ENCODE measurements around the gene CSMD2. TPM values are rescaled to one million over a fixed set of nuclear protein-coding genes. Genes with fewer than 3 reads are reported as not detected.

CSMD2 gene
- total and polyA plus RNA-seq, 2 experiments from 2014 or later: 5.3 to 16.6 TPM

DNA sequence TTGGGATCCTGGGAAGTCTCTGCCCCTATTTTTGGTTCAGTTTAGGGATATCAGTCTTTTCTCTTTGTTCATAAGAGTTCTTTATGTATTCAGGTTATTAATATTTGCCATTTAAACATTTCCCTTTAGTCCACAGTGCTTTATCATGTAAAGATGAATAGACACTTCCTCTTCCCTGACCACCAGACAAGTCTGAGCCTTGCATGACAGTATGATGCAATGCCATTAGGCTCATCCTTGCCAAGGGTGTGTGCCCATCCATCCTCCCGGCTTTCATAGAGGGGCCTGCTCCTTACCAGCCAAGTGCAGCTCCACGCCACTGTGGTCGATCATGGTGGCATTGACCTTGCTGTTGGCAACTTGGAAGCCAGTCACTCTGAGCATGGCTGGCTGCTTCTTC lies 640.4 kb downstream of the CSMD2 start:
- no peak for DNase-seq (ENCODE audit: low spot score)
- Histone ChIP-seq H3K36me3 (ENCODE audit: insufficient read depth) (no peaks in the 10 kb centered on the region), H3F3A (replicated peaks; ENCODE audit: low read depth) (no peaks in the 10 kb centered on the region), H2AFZ (no peak overlapping the region), H3K27me3 (ENCODE audit: insufficient read depth) (no peaks in the 10 kb centered on the region), H3K4me3 (no peak overlapping the region), H3K27ac (ENCODE audit: low read depth) (no peak overlapping the region), H3K4me1 (ENCODE audit: insufficient read depth) (no peaks in the 10 kb centered on the region), H3K79me2 (replicated peaks; ENCODE audit: insufficient read depth) (no peaks in the 10 kb centered on the region), H4K20me1 (replicated peaks; ENCODE audit: insufficient read depth) (no peaks in the 10 kb centered on the region), H3K4me2 (no peak overlapping the region), H3K9me2 (ENCODE audit: insufficient read depth) (no peaks in the 10 kb centered on the region)
- H3K4me3 Mint-ChIP-seq: no peak overlapping the region
- TF ChIP-seq REST (IDR thresholded peaks at IDR 0.05; ENCODE audit: unreplicated experiment): no peak
- no peak for TF ChIP-seq ZNF331 (CRISPR knock-in tag; IDR thresholded peaks at IDR 0.05; ENCODE audit: low read depth)
- no peak for TF ChIP-seq EZH2phosphoT487 (IDR thresholded peaks at IDR 0.05; ENCODE audit: unreplicated experiment)
- TF ChIP-seq, protein P1, sequence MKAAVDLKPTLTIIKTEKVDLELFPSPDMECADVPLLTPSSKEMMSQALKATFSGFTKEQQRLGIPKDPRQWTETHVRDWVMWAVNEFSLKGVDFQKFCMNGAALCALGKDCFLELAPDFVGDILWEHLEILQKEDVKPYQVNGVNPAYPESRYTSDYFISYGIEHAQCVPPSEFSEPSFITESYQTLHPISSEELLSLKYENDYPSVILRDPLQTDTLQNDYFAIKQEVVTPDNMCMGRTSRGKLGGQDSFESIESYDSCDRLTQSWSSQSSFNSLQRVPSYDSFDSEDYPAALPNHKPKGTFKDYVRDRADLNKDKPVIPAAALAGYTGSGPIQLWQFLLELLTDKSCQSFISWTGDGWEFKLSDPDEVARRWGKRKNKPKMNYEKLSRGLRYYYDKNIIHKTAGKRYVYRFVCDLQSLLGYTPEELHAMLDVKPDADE (IDR thresholded peaks at IDR 0.05): no peak
- TF ChIP-seq ZNF114 (CRISPR knock-in tag; IDR thresholded peaks at IDR 0.05): no peak
- H3K4me1 Mint-ChIP-seq: no peaks in the 10 kb centered on the region; the same call in 2 of the 3 replicates
- H3K9me3 Mint-ChIP-seq: no peaks in the 10 kb centered on the region
- no peak overlapping the region; the same call in 1 of the 2 replicates for H3K27ac Mint-ChIP-seq
- ATAC-seq: no peak
- H3K36me3 Mint-ChIP-seq (ENCODE audit: low read depth): peaks cover 5% of the 10 kb centered on the region; the same call in 1 of the 3 replicates
- peaks cover 8% of the 10 kb centered on the region for H3K27me3 Mint-ChIP-seq (ENCODE audit: insufficient read depth, low read depth, poor library complexity)

DNA sequence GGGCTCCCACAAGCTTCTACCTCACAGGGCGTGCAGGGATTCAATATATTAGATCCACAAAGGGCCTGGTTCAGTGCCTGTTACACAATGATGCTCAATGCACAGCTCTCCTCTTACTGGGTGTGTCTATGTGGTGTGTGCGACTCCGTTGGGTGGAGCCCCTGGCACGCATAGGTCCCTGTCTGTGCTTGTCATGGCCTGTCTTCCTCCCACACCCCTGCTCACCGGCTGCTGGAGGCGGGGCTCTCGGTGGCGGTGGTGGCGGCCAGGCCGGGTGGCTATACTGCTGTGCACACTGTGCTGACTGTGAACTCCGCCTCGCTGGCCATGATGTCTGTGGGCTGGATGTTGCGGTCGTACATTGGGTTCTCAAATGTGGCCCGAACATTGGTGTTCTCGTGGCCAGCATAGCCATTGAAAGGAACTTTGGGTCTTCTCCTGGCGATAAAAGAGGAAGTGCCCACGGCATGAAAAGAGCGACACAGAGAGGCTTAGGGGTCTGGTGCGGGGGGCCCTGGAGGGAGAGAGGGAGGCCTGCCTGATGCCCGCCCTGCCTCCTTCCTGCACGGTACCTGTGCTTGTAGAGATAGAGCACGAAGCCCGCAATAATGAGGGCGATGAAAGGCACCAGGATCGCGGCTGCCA lies 645.7 kb downstream of the CSMD2 start:
- ATAC-seq (no peak), DNase-seq (ENCODE audit: low spot score) (no peak)
- Mint-ChIP-seq H3K36me3 (ENCODE audit: low read depth) (no peaks in the 10 kb centered on the region; the same call in 2 of the 3 replicates), H3K9me3 (no peaks in the 10 kb centered on the region; the same call in 2 of the 3 replicates), H3K27me3 (ENCODE audit: insufficient read depth, low read depth, poor library complexity) (peaks cover 8% of the 10 kb centered on the region), H3K4me3 (no peak overlapping the region), H3K27ac (no peak overlapping the region; the same call in 1 of the 2 replicates), H3K4me1 (peaks cover 21% of the 10 kb centered on the region)
- no peaks in the 10 kb centered on the region for H3K79me2 ChIP-seq (replicated peaks; ENCODE audit: insufficient read depth)
- no peaks in the 10 kb centered on the region for H3K27me3 ChIP-seq (ENCODE audit: insufficient read depth)
- H2AFZ ChIP-seq: no peak overlapping the region
- TF ChIP-seq REST (IDR thresholded peaks at IDR 0.05; ENCODE audit: unreplicated experiment) (no peak), EZH2phosphoT487 (IDR thresholded peaks at IDR 0.05; ENCODE audit: unreplicated experiment) (no peak)
- no peaks in the 10 kb centered on the region for H4K20me1 ChIP-seq (replicated peaks; ENCODE audit: insufficient read depth)
- H3K36me3 ChIP-seq (ENCODE audit: insufficient read depth): no peaks in the 10 kb centered on the region; the same call in 1 of the 2 replicates
- no peaks in the 10 kb centered on the region for H3K4me1 ChIP-seq (ENCODE audit: insufficient read depth)
- no peak overlapping the region for H3K4me2 ChIP-seq
- H3F3A ChIP-seq (replicated peaks; ENCODE audit: low read depth): no peaks in the 10 kb centered on the region
- no peaks in the 10 kb centered on the region for H3K9me2 ChIP-seq (ENCODE audit: insufficient read depth)
- H3K27ac ChIP-seq (ENCODE audit: low read depth): no peak overlapping the region
- no peak overlapping the region for H3K4me3 ChIP-seq
